Measurements from ENCODE around the gene RAB4B. TPM values are rescaled to one million over a fixed set of nuclear protein-coding genes. Genes with fewer than 3 reads are reported as not detected.
"Not testable (repeated sequence)": the region's sequence is repeated elsewhere in the genome, so short reads cannot be mapped to it uniquely, and the experiment has no call there.

The RAB4B gene
- total RNA-seq, 1 experiment from 2014 or later = 10.1 TPM

DNA sequence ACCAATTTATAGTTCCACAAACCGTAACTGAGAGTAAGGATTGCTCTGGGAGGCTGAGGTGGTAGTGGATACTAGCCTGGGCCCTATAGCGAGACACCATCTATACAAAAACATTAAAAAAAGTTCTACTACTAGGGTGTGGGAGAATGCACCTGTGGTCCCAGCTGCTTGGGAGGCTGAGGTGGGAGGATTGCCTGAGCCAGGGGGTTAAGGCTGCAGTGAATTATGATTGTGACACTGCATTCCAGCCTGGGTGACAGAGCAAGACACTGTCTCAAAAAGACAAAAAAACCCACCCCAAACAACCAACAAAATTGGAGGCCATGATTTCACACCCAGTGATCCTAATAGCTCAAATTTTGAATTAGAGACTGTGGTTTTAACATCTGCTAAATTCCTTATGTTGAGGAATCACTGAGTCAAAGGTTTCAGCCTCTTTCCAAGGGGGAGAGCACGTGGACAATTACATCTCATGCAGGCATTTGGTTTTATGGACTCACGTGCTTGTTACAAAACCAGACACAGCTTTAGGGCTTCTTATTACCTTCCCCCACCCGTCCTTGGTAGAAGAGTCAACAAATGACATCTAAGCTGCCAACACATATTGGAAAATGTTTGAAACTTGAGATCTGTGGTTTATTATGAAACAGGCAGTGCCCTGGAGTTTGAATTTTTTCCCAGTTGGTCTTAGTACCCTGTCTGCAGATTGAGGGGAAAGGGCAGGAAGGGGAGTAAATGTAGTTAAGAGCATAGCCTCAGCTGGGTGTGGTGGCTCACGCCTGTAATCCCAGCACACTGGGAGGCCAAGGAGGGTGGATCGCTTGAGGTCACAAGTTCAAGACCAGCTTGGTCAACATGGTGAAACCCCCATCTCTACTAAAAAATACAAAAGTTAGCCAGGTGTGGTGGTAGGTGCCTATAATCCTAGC is 53.7 kb downstream of the RAB4B start:
- Mint-ChIP-seq H3K4me3 (ENCODE audit: unreplicated experiment) (no peak overlapping the region), H3K4me1 (ENCODE audit: insufficient read depth, unreplicated experiment) (peaks cover 13% of the 10 kb centered on the region), H3K36me3 (ENCODE audit: insufficient read depth, unreplicated experiment) (peaks cover 9% of the 10 kb centered on the region), H3K9me3 (ENCODE audit: unreplicated experiment) (no peaks in the 10 kb centered on the region), H3K27ac (ENCODE audit: low read depth, unreplicated experiment) (peak overlapping the region; percentile 52), H3K27me3 (ENCODE audit: insufficient read depth, unreplicated experiment) (no peaks in the 10 kb centered on the region)
- POLR2A ChIA-PET = interaction anchor here (0.6 to 1.5 kb wide), 8 partner anchors 18 to 741 kb away, joined by 3 to 8 read pairs (median 4); partner anchors contain the start of genes ACTMAP, CYP2A6, EGLN2 and HNRNPUL1
- DNase-seq (ENCODE audit: unreplicated experiment) = peak; percentile 99
- intact Hi-C loops (cut with micrococcal nuclease) = no loop called here
- CTCF ChIA-PET = interaction anchor here (0.6 kb wide), 3 partner anchors 114 to 200 kb away, joined by 3 to 4 read pairs (median 4); no protein-coding TSS in a partner anchor
- TF ChIP-seq, protein P1, sequence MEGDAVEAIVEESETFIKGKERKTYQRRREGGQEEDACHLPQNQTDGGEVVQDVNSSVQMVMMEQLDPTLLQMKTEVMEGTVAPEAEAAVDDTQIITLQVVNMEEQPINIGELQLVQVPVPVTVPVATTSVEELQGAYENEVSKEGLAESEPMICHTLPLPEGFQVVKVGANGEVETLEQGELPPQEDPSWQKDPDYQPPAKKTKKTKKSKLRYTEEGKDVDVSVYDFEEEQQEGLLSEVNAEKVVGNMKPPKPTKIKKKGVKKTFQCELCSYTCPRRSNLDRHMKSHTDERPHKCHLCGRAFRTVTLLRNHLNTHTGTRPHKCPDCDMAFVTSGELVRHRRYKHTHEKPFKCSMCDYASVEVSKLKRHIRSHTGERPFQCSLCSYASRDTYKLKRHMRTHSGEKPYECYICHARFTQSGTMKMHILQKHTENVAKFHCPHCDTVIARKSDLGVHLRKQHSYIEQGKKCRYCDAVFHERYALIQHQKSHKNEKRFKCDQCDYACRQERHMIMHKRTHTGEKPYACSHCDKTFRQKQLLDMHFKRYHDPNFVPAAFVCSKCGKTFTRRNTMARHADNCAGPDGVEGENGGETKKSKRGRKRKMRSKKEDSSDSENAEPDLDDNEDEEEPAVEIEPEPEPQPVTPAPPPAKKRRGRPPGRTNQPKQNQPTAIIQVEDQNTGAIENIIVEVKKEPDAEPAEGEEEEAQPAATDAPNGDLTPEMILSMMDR (IDR thresholded peaks at IDR 0.05; ENCODE audit: unreplicated experiment) = no peak
- no TSS peak for BruUV-seq (replicated peaks)

DNA sequence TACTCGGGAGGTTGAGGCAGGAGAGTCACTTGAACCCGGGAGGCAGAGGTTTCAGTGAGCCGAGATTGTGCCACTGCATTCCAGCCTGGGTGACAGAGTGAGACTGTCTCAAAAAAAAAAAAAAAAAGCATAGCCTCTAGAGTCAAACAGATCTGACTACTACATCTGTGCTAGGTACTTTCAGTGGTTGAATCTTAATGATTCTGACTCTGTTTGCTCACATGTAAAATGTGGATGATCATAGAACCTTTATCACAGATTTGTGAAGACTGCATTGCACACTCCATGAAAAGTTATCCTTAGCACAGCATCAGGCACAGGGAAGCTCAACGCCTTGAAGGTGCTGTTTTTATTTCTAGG is 54.4 kb downstream of the RAB4B start:
- BruUV-seq (replicated peaks); H3K36me3 Mint-ChIP-seq (ENCODE audit: insufficient read depth, unreplicated experiment); DNase-seq (ENCODE audit: unreplicated experiment); H3K27me3 Mint-ChIP-seq (ENCODE audit: insufficient read depth, unreplicated experiment); H3K9me3 Mint-ChIP-seq (ENCODE audit: unreplicated experiment); intact Hi-C loops (cut with micrococcal nuclease); H3K4me3 Mint-ChIP-seq (ENCODE audit: unreplicated experiment): not testable (repeated sequence)
- CTCF ChIA-PET = interaction anchor here (0.6 kb wide), 1 partner anchor 138 kb away, joined by 4 read pairs; no protein-coding TSS in a partner anchor
- Mint-ChIP-seq H3K27ac (ENCODE audit: low read depth, unreplicated experiment) (peak overlapping the region; percentile 52), H3K4me1 (ENCODE audit: insufficient read depth, unreplicated experiment) (peaks cover 13% of the 10 kb centered on the region)
- POLR2A ChIA-PET = interaction anchor here (0.9 to 1.5 kb wide), 4 partner anchors 18 to 142 kb away, joined by 3 to 8 read pairs (median 5); partner anchors contain the start of genes ACTMAP, CYP2A6, EGLN2 and NUMBL

GRCh38 chr19:40833728-40834533 is 55.9 kb downstream of the RAB4B start:
- POLR2A ChIA-PET; intact Hi-C loops (cut with micrococcal nuclease); H3K9me3 Mint-ChIP-seq (ENCODE audit: unreplicated experiment); H3K4me3 Mint-ChIP-seq (ENCODE audit: unreplicated experiment); DNase-seq (ENCODE audit: unreplicated experiment); H3K27me3 Mint-ChIP-seq (ENCODE audit: insufficient read depth, unreplicated experiment); H3K36me3 Mint-ChIP-seq (ENCODE audit: insufficient read depth, unreplicated experiment); BruUV-seq (replicated peaks); H3K27ac Mint-ChIP-seq (ENCODE audit: low read depth, unreplicated experiment): not testable (repeated sequence)
- CTCF ChIA-PET = interaction anchor here (0.6 kb wide), 2 partner anchors 149 to 609 kb away, joined by 3 to 4 read pairs; partner anchors contain the start of gene ERICH4
- H3K4me1 Mint-ChIP-seq (ENCODE audit: insufficient read depth, unreplicated experiment) = peaks cover 13% of the 10 kb centered on the region

GRCh38 chr19:40836754-40837429 is 58.8 kb downstream of the RAB4B start:
- TF ChIP-seq, protein P1 (IDR thresholded peaks at IDR 0.05; ENCODE audit: unreplicated experiment) = no peak
- no peaks in the 10 kb centered on the region for H3K36me3 Mint-ChIP-seq (ENCODE audit: insufficient read depth, unreplicated experiment)
- DNase-seq (ENCODE audit: unreplicated experiment) = no peak
- H3K4me3 Mint-ChIP-seq (ENCODE audit: unreplicated experiment) = no peak overlapping the region
- H3K27ac Mint-ChIP-seq (ENCODE audit: low read depth, unreplicated experiment) = no peak overlapping the region
- ChIA-PET POLR2A (no interaction called here), CTCF (no interaction called here)
- intact Hi-C loops (cut with micrococcal nuclease) = no loop called here
- BruUV-seq (replicated peaks) = no TSS peak
- H3K27me3 Mint-ChIP-seq (ENCODE audit: insufficient read depth, unreplicated experiment) = peaks cover 36% of the 10 kb centered on the region
- no peaks in the 10 kb centered on the region for H3K9me3 Mint-ChIP-seq (ENCODE audit: unreplicated experiment)
- peaks cover 4% of the 10 kb centered on the region for H3K4me1 Mint-ChIP-seq (ENCODE audit: insufficient read depth, unreplicated experiment)

- intact Hi-C loops (cut with micrococcal nuclease); H3K27ac Mint-ChIP-seq (ENCODE audit: low read depth, unreplicated experiment); H3K4me1 Mint-ChIP-seq (ENCODE audit: insufficient read depth, unreplicated experiment); H3K4me3 Mint-ChIP-seq (ENCODE audit: unreplicated experiment); H3K36me3 Mint-ChIP-seq (ENCODE audit: insufficient read depth, unreplicated experiment); DNase-seq (ENCODE audit: unreplicated experiment); BruUV-seq (replicated peaks); H3K9me3 Mint-ChIP-seq (ENCODE audit: unreplicated experiment): not testable (repeated sequence)
- peaks cover 36% of the 10 kb centered on the region for H3K27me3 Mint-ChIP-seq (ENCODE audit: insufficient read depth, unreplicated experiment)
- CTCF ChIA-PET = interaction anchor here (0.5 kb wide), 1 partner anchor 18 kb away, joined by 3 read pairs; no protein-coding TSS in a partner anchor
- POLR2A ChIA-PET = interaction anchor here (0.7 kb wide), 1 partner anchor 364 kb away, joined by 3 read pairs; no protein-coding TSS in a partner anchor
Measured at GRCh38 chr19:40838477-40838876, 60.4 kb downstream of the RAB4B start.

- H3K4me1 Mint-ChIP-seq (ENCODE audit: insufficient read depth, unreplicated experiment); H3K9me3 Mint-ChIP-seq (ENCODE audit: unreplicated experiment); BruUV-seq (replicated peaks); H3K27ac Mint-ChIP-seq (ENCODE audit: low read depth, unreplicated experiment); DNase-seq (ENCODE audit: unreplicated experiment); H3K36me3 Mint-ChIP-seq (ENCODE audit: insufficient read depth, unreplicated experiment); POLR2A ChIA-PET; intact Hi-C loops (cut with micrococcal nuclease); H3K4me3 Mint-ChIP-seq (ENCODE audit: unreplicated experiment); CTCF ChIA-PET: not testable (repeated sequence)
- H3K27me3 Mint-ChIP-seq (ENCODE audit: insufficient read depth, unreplicated experiment) = peaks cover 61% of the 10 kb centered on the region
Measured at GRCh38 chr19:40842012-40842411, 64.0 kb downstream of the RAB4B start.

Measured in MCF 10A (cell line).